NCI-H748 treated with DMSO at 0.1 percent for 48 hours (cell line): ENCODE measurements around the gene PAM.
A peak's percentile ranks its signal among the peaks of the same experiment; 100 is the strongest.
"Not testable (repeated sequence)": the region's sequence is repeated elsewhere in the genome, so short reads cannot be mapped to it uniquely, and the experiment has no call there.

Experiments used
- DNase-seq: peaks from one replicate; lab custom pipeline; 2025; lab: John Stamatoyannopoulos, UW

Gene PAM

GRCh38 chr5:102902647-102903046 lies 147.5 kb downstream of the PAM start:
- DNase-seq, result peak; percentile 52

GRCh38 chr5:102903074-102903871 lies 148.2 kb downstream of the PAM start:
- no peak for DNase-seq

GRCh38 chr5:102905056-102905455 lies 150.0 kb downstream of the PAM start:
- DNase-seq, result no peak

GRCh38 chr5:102907099-102907498 lies 152.0 kb downstream of the PAM start:
- DNase-seq, result not testable (repeated sequence)

- DNase-seq, result no peak
Observed at GRCh38 chr5:102910240-102911226, 155.4 kb downstream of the PAM start.

GRCh38 chr5:102911973-102912372 lies 156.9 kb downstream of the PAM start:
- DNase-seq, result no peak

GRCh38 chr5:102916109-102916508 lies 161.0 kb downstream of the PAM start:
- DNase-seq, result no peak

GRCh38 chr5:102918986-102919610 lies 164.0 kb downstream of the PAM start:
- DNase-seq, result no peak

GRCh38 chr5:102920762-102921161 lies 165.7 kb downstream of the PAM start:
- no peak for DNase-seq

- DNase-seq, result no peak
Observed at GRCh38 chr5:102921341-102922044, 166.4 kb downstream of the PAM start.

GRCh38 chr5:102922111-102922720 lies 167.1 kb downstream of the PAM start:
- DNase-seq, result no peak

GRCh38 chr5:102922799-102923477 lies 167.8 kb downstream of the PAM start:
- DNase-seq, result no peak

GRCh38 chr5:102924963-102925362 lies 169.9 kb downstream of the PAM start:
- DNase-seq, result no peak

- no peak for DNase-seq
Observed at GRCh38 chr5:102927007-102927406, 171.9 kb downstream of the PAM start.

GRCh38 chr5:102930244-102930643 lies 175.1 kb downstream of the PAM start:
- DNase-seq, result no peak

- DNase-seq, result no peak
Observed at GRCh38 chr5:102931085-102931725, 176.1 kb downstream of the PAM start.

- DNase-seq, result no peak
Observed at GRCh38 chr5:102932781-102933180, 177.7 kb downstream of the PAM start.

- no peak for DNase-seq
Observed at GRCh38 chr5:102933316-102933715, 178.2 kb downstream of the PAM start.

- no peak for DNase-seq
Observed at GRCh38 chr5:102933721-102934459, 178.8 kb downstream of the PAM start.

GRCh38 chr5:102937894-102938293 lies 182.8 kb downstream of the PAM start:
- DNase-seq, result no peak
